Lower leg skin (tissue), 4 donors: ENCODE data around the gene HOXB7. TPM values are rescaled to one million over a fixed set of nuclear protein-coding genes. Genes with fewer than 3 reads are reported as not detected.

Experiments used
- DNase-seq, 2 donors: peaks; one replicate each; pipeline ENCODE4 v3.0.0-alpha.2; 2019; ENCODE audit warnings: low spot score in 2 of 2
- H3K4me3 ChIP-seq: fragments of 200-600 bp; sonication (generic); 2 replicates; pipeline ENCODE4 v1.5.1; 2017; ENCODE audit warnings: mild to moderate bottlenecking, low read depth; ENCODE audit not compliant: poor library complexity, severe bottlenecking
- CTCF ChIP-seq, 3 donors: fragments of 450-650 bp; IDR thresholded peaks; one replicate each; pipeline ENCODE4 v1.5.1; 2016; ENCODE audit warnings: antibody characterized with exemption in 3 of 3, mild to moderate bottlenecking in 3 of 3, moderate library complexity in 2 of 3
- POLR2A ChIP-seq, 2 donors: fragments of 450-650 bp; IDR thresholded peaks; one replicate each; pipeline ENCODE4 v1.6.1; 2016 to 2017; ENCODE audit warnings: antibody characterized with exemption in 2 of 2, mild to moderate bottlenecking in 1 of 2, moderate library complexity in 1 of 2
- WGBS, 2 donors: methylation state at CpG; one replicate each; pipeline ENCODE4 v1.1.5; 2018; 5-methylcytosine and 5-hydroxymethylcytosine counted together
- intact Hi-C: fragments of 100-400 bp; cut with DNase I; formaldehyde crosslinking; loops from one replicate; pipeline ENCODE4 v1.15.0; 2023; ENCODE audit warnings: low total_unique reads
- total RNA-seq, 4 donors: library from RNA; depleted of rRNA; stranded (reverse); fragments of >200 nt; gene quantifications; one replicate each; pipeline ENCODE4 v1.1.0, GENCODE V29; 2016

The HOXB7 gene
- total RNA-seq, 4 donors from 2014 or later: 1.3 to 11.5 (median 5.3) TPM

- no peak for DNase-seq
- intact Hi-C loops: no loop called here
- TF ChIP-seq CTCF (IDR thresholded peaks at IDR 0.05) (no peak), POLR2A (IDR thresholded peaks at IDR 0.05) (no peak)
- 46 to 47% methylated on average over 26 of the region's 26 CpGs for WGBS, 2 donors
- H3K4me3 ChIP-seq: no peak overlapping the region
Observed at GRCh38 chr17:48596735-48597527, 13.9 kb downstream of the HOXB7 start.

GRCh38 chr17:48596000-48596734 lies 14.7 kb downstream of the HOXB7 start:
- H3K4me3 ChIP-seq: no peak overlapping the region
- WGBS, 2 donors: 74 to 76% methylated on average over 49 to 54 of the region's 54 CpGs
- intact Hi-C loops: no loop called here
- no peak for DNase-seq
- no peak for TF ChIP-seq POLR2A (IDR thresholded peaks at IDR 0.05)
- TF ChIP-seq CTCF (IDR thresholded peaks at IDR 0.05): no peak

GRCh38 chr17:48595278-48595999 lies 15.4 kb downstream of the HOXB7 start:
- WGBS, 2 donors: 90 to 91% methylated on average over 25 of the region's 25 CpGs
- DNase-seq: no peak
- intact Hi-C loops: no loop called here
- no peak overlapping the region for H3K4me3 ChIP-seq
- TF ChIP-seq CTCF (IDR thresholded peaks at IDR 0.05) (no peak), POLR2A (IDR thresholded peaks at IDR 0.05) (no peak)

- H3K4me3 ChIP-seq: no peak overlapping the region
- TF ChIP-seq POLR2A (IDR thresholded peaks at IDR 0.05): no peak
- TF ChIP-seq CTCF (IDR thresholded peaks at IDR 0.05): no peak
- WGBS, 2 donors: 82 to 83% methylated on average over 25 of the region's 25 CpGs
- intact Hi-C loops: loop anchor here (5.0 kb wide), 2 partner anchors 102 to 257 kb away; no protein-coding TSS in a partner anchor
- no peak for DNase-seq
Observed at GRCh38 chr17:48594538-48595277, 16.1 kb downstream of the HOXB7 start.

GRCh38 chr17:48593840-48594537 lies 16.8 kb downstream of the HOXB7 start:
- peak; percentile 71 to 96 for DNase-seq
- H3K4me3 ChIP-seq: no peak overlapping the region
- 16 to 19% methylated on average over 37 of the region's 37 CpGs for WGBS, 2 donors
- intact Hi-C loops: loop anchor here (5.0 kb wide), 2 partner anchors 102 to 257 kb away; no protein-coding TSS in a partner anchor
- TF ChIP-seq CTCF (IDR thresholded peaks at IDR 0.05) (peak in 1 of 3 donors; percentile 92), POLR2A (IDR thresholded peaks at IDR 0.05) (no peak)
